Left renal pelvis (tissue), 4 donors: ENCODE data around the gene NEURL1. TPM values are rescaled to one million over a fixed set of nuclear protein-coding genes. Genes with fewer than 3 reads are reported as not detected.

ENCODE experiments used
- DNase-seq, 4 donors: peaks; one replicate each; pipeline ENCODE4 v3.0.0-alpha.2; 2013; ENCODE audit warnings: low read depth in 4 of 4, low spot score in 3 of 4
- polyA plus RNA-seq, 4 donors: library from polyadenylated mRNA; unstranded; fragments of 120-200 nt; gene quantifications; one replicate each; pipeline ENCODE4 v1.2.1, GENCODE V29; 2013; ENCODE audit not compliant: insufficient read length in 4 of 4

The NEURL1 gene
- polyA plus RNA-seq, 4 donors = 0.83 to 3.3 (median 0.92) TPM

GRCh38 chr10:103638948-103639347, 145.4 kb downstream of the NEURL1 start:
- no peak for DNase-seq

DNA sequence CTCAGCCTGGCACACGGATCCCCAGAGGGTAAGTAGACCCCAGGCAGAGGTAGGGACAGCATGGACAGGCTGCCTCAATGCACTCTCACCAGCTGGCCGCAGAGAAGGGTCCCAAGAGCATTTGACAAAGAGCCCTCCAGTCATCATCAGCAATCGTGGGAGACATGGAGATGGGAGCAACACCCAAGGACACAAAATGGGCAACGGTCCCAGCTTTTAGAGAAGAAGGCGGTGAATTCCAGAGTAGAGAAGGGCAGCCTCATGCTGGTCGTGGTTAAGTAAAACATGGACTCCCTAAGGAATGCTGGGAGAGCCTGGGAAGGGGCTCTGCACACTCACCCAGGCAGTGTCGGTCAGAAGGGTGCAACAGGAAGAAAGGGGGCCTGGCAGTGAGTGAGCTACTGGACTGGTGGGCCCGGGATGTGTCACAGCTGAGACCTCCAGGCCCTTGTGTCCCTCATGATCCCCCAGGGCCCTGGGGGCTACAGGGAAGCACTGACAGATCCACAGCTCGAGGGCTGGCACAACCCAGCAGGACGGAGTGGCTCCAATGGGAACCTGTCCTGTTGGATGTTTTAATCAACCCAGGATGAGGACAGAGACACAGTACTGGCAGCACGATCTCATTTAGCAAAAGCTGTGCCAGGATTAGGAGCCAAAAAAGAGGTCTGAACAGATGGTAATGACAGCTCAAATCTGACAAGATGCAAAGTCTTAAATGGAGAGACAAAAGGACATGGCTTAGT, 147.1 kb downstream of the NEURL1 start:
- DNase-seq = no peak

DNA sequence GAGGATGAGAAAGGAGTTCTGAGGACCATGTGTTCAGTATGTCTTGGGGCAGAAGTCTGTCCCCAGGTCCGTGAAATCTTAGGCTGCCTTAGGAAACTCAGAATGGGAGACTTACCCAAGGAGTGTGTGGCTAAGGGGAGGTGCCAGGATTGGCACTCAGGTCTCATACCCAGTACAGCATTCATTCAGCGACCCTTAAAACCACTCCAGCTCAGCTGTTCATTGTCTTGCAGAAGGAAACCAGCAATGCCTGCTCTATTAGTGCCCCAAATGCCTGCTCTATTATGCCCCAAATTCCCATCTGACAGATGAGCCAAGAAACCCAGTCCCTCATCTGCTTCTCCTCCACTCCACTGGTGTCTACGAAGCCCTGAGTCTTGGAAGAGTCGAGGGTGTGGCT, 147.8 kb downstream of the NEURL1 start:
- DNase-seq = no peak

Other genes with a start within 250 kb of the NEURL1 start
- gene RPEL1, start 247.8 kb upstream of the NEURL1 start, polyA plus RNA-seq = under 1 TPM in 3 of 4 donors, not detected in 1; 0.14 to 0.20 (median 0.20) TPM
- 1 to 10 TPM in 3 of 4 donors, under 1 TPM in 1; 0.70 to 1.5 (median 1.3) TPM for gene INA, start 216.6 kb upstream of the NEURL1 start, polyA plus RNA-seq
- 10 to 100 TPM; 13.7 to 17.1 (median 14.9) TPM for gene PCGF6, start 142.6 kb upstream of the NEURL1 start, polyA plus RNA-seq
- 1 to 10 TPM; 7.4 to 8.8 (median 8.1) TPM for gene TAF5, start 125.7 kb upstream of the NEURL1 start, polyA plus RNA-seq
- 100 to 1,000 TPM; 155 to 260 (median 219) TPM for gene ATP5MK, start 97.2 kb upstream of the NEURL1 start, polyA plus RNA-seq
- gene PDCD11, start 97.1 kb upstream of the NEURL1 start, polyA plus RNA-seq = 10 to 100 TPM; 24.6 to 38.4 (median 35.0) TPM
- gene CALHM2, start 41.3 kb upstream of the NEURL1 start, polyA plus RNA-seq = 10 to 100 TPM; 11.8 to 34.7 (median 12.6) TPM
- under 1 TPM; 0.06 to 0.10 (median 0.08) TPM for gene CALHM1, start 34.8 kb upstream of the NEURL1 start, polyA plus RNA-seq
- not detected for gene CALHM3, start 14.5 kb upstream of the NEURL1 start, polyA plus RNA-seq